ENCODE measurements around the gene TAF3.

Gene TAF3

DNA sequence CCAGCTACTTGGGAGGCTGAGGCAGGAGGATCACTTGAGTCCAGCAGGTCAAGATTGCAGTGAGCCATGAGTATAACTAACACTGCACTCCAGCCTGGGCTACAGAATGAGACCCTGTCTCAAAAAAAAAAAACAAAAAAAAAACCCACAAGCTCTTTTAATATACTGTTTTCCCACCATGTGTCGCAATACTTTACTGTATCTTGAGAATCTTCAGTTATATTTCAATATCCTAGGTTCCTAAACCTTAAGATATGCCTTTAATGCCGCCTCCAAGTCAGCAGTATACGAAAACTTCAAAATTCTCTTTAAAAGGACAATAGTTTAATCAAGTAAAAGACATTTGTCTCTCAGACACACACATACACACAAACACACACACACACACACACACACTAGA, 62.8 kb downstream of the TAF3 start:
- DNase-seq, result no peak

- DNase-seq, result no peak
Measured at GRCh38 chr10:7886056-7886455, 67.8 kb downstream of the TAF3 start.

GRCh38 chr10:7887174-7887816, 69.0 kb downstream of the TAF3 start:
- no peak for DNase-seq

DNA sequence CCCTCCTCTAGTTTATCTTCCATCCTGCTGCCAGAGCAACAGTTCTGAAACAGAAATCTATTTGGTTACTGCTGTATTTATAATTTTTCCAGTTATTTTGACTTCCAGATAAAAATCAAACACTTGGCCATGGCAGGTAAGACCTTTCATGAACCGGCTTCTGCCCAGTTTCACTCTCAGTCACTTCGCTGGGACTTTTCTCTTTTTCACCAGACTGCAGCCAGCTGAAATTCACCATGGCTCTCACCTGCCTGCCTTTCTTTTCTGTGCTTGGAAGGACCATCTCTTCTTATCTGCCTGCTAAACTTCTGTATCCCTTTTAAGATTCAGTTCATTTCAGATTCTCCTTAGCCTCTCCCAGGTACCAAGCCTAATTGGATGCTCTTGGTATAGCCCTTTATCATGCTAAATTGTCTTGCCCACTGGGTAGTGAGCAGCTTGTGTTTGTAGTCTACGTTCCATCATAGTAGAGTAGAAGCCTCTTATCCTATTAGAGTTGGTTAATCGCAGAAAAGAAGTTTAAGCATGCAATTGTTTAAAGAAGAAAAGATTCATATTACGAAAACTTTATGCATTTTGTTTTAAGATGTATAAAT, 71.7 kb downstream of the TAF3 start:
- no peak for DNase-seq

DNA sequence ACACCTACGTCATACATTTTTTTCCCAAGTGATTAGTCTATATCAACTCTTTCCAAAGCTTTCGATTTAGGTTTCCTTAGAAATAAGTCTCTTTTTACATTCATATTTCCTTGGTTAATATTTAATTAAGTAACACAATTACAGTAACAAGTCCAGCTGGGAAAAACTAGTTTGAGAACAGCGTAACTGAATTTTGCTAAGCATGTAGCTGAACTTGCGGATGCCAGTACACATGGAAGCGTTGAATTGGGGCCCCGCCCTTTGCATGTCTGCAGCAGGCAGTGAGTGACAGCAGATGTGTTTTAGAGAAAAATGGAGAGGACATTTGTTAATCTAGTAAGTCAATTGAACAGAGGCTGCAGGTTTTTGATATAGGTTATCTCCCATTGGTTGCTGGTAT, 72.5 kb downstream of the TAF3 start:
- DNase-seq, result no peak

DNA sequence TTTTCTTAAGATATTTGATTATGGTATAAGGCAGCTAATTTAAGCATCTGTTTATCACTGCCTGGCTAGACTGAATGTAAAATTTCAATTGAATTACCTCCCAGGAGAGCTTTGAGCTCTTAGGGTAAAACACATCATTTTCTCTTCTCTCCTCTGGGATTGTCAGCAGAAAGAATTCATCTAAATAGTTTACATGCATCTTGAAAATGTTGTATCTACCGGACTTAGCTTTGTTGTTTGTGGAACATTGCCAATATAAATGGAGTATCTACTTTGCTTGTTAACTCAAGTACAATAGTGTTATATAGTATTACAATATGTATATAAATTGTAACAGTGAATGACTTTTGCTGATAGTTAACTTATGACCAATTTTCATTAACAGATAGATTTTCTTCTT, 73.3 kb downstream of the TAF3 start:
- DNase-seq, result no peak

DNA sequence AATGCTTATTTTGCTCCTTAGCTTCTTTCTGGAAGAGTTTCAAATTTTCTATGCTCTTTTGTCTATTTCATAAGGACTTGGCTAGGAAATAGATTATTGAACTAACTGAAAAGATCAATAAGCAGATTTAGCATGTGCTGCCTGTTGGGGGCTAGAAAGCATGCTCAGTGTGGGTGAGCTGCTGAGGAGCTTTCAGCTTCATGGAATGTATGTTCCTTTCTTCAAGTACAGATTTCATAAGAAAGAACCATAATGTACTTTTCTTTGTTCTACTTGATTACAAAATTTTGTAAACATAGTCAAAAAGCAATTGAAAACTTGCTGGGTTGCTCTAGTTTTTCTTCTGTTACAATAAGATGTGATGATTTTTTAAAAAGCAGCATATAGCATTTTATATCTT, 73.8 kb downstream of the TAF3 start:
- no peak for DNase-seq

GRCh38 chr10:7895699-7896090, 77.4 kb downstream of the TAF3 start:
- no peak for DNase-seq

- DNase-seq, result no peak
Measured at GRCh38 chr10:7896297-7896696, 78.0 kb downstream of the TAF3 start.

GRCh38 chr10:7901256-7901655, 83.0 kb downstream of the TAF3 start:
- DNase-seq, result no peak

GRCh38 chr10:7902413-7902812, 84.1 kb downstream of the TAF3 start:
- no peak for DNase-seq

DNA sequence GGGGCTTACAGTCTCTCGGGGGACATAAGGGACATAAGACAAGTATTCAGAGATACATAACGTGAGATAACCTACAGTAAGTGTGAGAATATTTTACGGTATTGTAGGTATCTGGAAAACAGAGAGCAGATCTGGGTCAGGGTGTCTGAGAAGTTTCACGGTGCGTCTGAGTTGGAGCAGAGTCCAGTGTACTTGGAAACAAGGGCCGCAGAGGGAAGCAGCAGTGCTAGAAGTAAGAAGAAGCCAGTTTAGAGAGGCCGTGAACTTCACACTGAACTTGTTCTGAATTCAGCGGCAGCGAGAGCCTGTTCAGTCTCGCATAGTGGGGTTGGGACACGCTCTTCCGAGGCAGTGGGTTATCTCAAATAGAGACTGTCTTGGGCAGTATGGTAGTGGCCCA, 85.5 kb downstream of the TAF3 start:
- no peak for DNase-seq

DNA sequence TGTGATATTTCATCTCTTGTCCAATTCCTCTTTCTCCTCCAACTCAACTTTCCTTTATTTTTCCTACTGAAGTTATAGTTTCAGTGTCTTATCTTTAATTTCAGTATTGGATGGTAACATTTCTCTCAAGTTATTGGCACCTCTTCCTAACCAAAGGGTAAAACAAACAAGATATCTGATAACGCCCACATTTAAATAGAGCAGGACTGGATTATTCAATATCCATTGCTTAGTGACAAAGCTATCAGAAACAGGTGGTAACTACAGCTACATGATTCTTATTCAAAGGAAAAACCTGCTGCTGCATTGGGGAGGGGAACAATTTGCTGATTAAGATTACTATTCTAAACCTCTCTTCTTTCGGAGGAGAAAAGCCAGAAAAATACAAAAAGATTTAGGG, 87.8 kb downstream of the TAF3 start:
- no peak for DNase-seq

DNA sequence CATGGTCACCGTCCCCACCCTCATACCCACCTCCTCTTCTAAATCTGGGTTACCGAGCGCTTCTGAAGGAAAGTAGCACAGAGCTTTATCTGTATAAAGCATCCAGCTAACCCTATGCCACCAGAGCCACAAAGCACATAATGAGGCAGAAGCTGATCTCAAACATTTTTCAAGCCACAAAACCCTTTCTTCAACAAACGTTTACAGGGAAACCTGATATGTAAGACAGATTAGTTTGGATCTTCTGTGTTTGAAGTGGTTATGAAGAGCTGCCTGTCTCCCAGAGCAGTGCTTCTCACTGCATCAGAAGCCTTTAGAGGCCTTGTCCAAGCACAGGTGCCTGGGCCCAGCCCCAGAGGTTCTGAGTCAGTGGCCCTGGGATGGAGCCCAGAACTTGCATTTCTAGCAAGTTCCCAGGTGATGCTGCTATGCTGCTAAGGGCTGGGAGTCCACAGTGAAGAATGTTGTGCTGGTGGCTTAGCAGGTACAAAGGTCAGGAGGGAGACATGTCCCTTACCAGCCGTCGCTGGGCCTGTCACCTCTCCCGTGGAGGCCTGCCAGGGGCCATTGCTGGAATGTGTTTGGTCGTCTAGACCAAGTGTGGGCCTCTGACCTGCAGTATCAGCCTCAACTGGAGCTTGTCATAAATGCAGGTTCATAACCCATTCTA, 90.4 kb downstream of the TAF3 start:
- DNase-seq, result no peak

- no peak for DNase-seq
Measured at GRCh38 chr10:7913126-7913872, 95.0 kb downstream of the TAF3 start.

DNA sequence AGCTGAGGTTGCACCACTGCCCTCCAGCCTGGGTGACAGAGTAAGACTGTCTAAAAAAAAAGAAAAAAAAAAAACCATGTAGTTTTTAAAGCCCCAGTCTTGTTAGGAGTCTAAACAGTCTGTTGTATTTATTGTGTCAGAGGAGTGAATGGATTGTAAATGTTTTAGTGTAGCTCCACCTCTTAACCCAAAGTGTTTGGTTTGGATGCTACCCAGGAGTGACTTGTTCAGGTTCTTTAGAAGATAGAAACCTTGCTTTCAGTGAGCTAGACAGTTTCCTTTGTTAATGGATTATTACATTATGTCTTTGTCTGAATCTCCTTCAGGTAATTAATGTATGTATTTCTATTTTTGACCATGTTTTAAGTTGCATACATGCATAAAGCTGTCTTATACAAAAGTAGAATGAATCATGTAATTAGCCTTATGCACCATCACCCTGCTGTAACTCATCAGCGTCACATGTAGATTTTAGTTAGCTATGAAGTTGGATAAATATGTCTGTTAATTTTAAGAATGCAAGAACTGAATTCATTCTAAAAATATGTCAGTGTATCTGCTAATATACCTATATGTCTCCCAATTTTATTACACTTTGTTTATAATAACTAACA, 97.7 kb downstream of the TAF3 start:
- peak; percentile 47 for DNase-seq

GRCh38 chr10:7917736-7918135, 99.4 kb downstream of the TAF3 start:
- DNase-seq, result no peak

GRCh38 chr10:7922707-7923106, 104.4 kb downstream of the TAF3 start:
- no peak for DNase-seq

- DNase-seq, result no peak
Measured at GRCh38 chr10:7928536-7928935, 110.2 kb downstream of the TAF3 start.

- no peak for DNase-seq
Measured at GRCh38 chr10:7932301-7933036, 114.2 kb downstream of the TAF3 start.

DNA sequence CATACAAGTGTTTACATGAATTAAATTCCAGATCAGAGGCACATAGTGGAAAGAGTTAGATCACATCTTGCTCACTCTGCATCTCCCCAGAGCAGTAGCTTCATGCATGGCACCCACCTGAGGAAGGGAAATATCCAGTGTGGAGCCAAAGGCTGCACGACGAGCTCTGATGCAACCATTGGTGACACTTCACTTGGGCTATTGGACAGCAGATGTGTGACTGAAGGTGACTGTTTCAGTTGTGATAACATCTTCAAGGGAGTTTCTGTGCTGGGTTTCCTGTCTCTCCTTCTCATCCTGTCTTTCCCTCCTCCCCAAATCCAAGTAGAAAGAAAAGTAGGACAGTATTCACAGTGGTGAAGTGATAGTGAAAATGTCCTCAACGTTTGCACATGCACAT, 115.0 kb downstream of the TAF3 start:
- DNase-seq, result no peak

GRCh38 chr10:7933757-7934156, 115.5 kb downstream of the TAF3 start:
- no peak for DNase-seq

Measured in NCI-H2029 treated with DMSO at 0.1 percent for 48 hours (cell line).